ENCODE results near the gene ABTB2.

The ABTB2 gene

GRCh38 chr11:34208266-34209135 lies 149.3 kb downstream of the ABTB2 start:
- in situ Hi-C loops (cut with HindIII; ENCODE audit: low pct_unique_long_range_greater_than_20kb, low sequenced_read_pairs), result no loop called here
- DNase-seq (ENCODE audit: low read depth in 1 of 2, low spot score in 1 of 2), result no peak
- no peak for TF ChIP-seq JUND (IDR thresholded peaks at IDR 0.05; ENCODE audit: low read depth)

- in situ Hi-C loops (cut with HindIII; ENCODE audit: low pct_unique_long_range_greater_than_20kb, low sequenced_read_pairs), result no loop called here
- no peak for TF ChIP-seq JUND (IDR thresholded peaks at IDR 0.05; ENCODE audit: low read depth)
- DNase-seq (ENCODE audit: low read depth in 1 of 2, low spot score in 1 of 2), result no peak
Measured at GRCh38 chr11:34207487-34208180, 150.2 kb downstream of the ABTB2 start.

GRCh38 chr11:34206407-34207300 lies 151.2 kb downstream of the ABTB2 start:
- TF ChIP-seq JUND (IDR thresholded peaks at IDR 0.05; ENCODE audit: low read depth), result no peak
- in situ Hi-C loops (cut with HindIII; ENCODE audit: low pct_unique_long_range_greater_than_20kb, low sequenced_read_pairs), result no loop called here
- no peak for DNase-seq (ENCODE audit: low read depth in 1 of 2, low spot score in 1 of 2)

GRCh38 chr11:34205326-34206035 lies 152.3 kb downstream of the ABTB2 start:
- DNase-seq (ENCODE audit: low read depth in 1 of 2, low spot score in 1 of 2), result no peak
- no peak for TF ChIP-seq JUND (IDR thresholded peaks at IDR 0.05; ENCODE audit: low read depth)
- in situ Hi-C loops (cut with HindIII; ENCODE audit: low pct_unique_long_range_greater_than_20kb, low sequenced_read_pairs), result no loop called here

GRCh38 chr11:34204396-34205279 lies 153.2 kb downstream of the ABTB2 start:
- no peak for TF ChIP-seq JUND (IDR thresholded peaks at IDR 0.05; ENCODE audit: low read depth)
- no peak for DNase-seq (ENCODE audit: low read depth in 1 of 2, low spot score in 1 of 2)
- in situ Hi-C loops (cut with HindIII; ENCODE audit: low pct_unique_long_range_greater_than_20kb, low sequenced_read_pairs), result no loop called here

GRCh38 chr11:34203377-34203871 lies 154.4 kb downstream of the ABTB2 start:
- DNase-seq (ENCODE audit: low read depth in 1 of 2, low spot score in 1 of 2), result no peak

GRCh38 chr11:34201129-34201528 lies 156.7 kb downstream of the ABTB2 start:
- DNase-seq (ENCODE audit: low read depth in 1 of 2, low spot score in 1 of 2), result no peak
- in situ Hi-C loops (cut with HindIII; ENCODE audit: low pct_unique_long_range_greater_than_20kb, low sequenced_read_pairs), result no loop called here
- no peak for TF ChIP-seq JUND (IDR thresholded peaks at IDR 0.05; ENCODE audit: low read depth)

More at GRCh38 chr11:34203377-34203871, 154.4 kb downstream of the ABTB2 start:
- in situ Hi-C loops (cut with HindIII; ENCODE audit: low pct_unique_long_range_greater_than_20kb, low sequenced_read_pairs), result no loop called here
- TF ChIP-seq JUND (IDR thresholded peaks at IDR 0.05; ENCODE audit: low read depth), result no peak

GRCh38 chr11:34199525-34199924 lies 158.3 kb downstream of the ABTB2 start:
- no peak for TF ChIP-seq JUND (IDR thresholded peaks at IDR 0.05; ENCODE audit: low read depth)
- in situ Hi-C loops (cut with HindIII; ENCODE audit: low pct_unique_long_range_greater_than_20kb, low sequenced_read_pairs), result no loop called here
- no peak for DNase-seq (ENCODE audit: low read depth in 1 of 2, low spot score in 1 of 2)

GRCh38 chr11:34198523-34198922 lies 159.3 kb downstream of the ABTB2 start:
- no peak for TF ChIP-seq JUND (IDR thresholded peaks at IDR 0.05; ENCODE audit: low read depth)
- in situ Hi-C loops (cut with HindIII; ENCODE audit: low pct_unique_long_range_greater_than_20kb, low sequenced_read_pairs), result no loop called here
- DNase-seq (ENCODE audit: low read depth in 1 of 2, low spot score in 1 of 2), result no peak

GRCh38 chr11:34197256-34197655 lies 160.6 kb downstream of the ABTB2 start:
- in situ Hi-C loops (cut with HindIII; ENCODE audit: low pct_unique_long_range_greater_than_20kb, low sequenced_read_pairs), result no loop called here
- no peak for TF ChIP-seq JUND (IDR thresholded peaks at IDR 0.05; ENCODE audit: low read depth)
- DNase-seq (ENCODE audit: low read depth in 1 of 2, low spot score in 1 of 2), result no peak
